ENCODE data around the gene ZNF708.
"Not testable (repeated sequence)": the region's sequence is repeated elsewhere in the genome, so short reads cannot be mapped to it uniquely, and the experiment has no call there.

ZNF708 gene

GRCh38 chr19:21328885-21329605, at the start of gene ZNF708:
TSS of gene ZNF708 (minus strand) at chr19:21329410. CDS start at chr19:21329212, 198 bp downstream.
- peak; percentile 62 to 85 for DNase-seq (ENCODE audit: extremely low read depth in 1 of 2, low read depth in 1 of 2)

- no peak for DNase-seq (ENCODE audit: extremely low read depth in 1 of 2, low read depth in 1 of 2)
These were observed 33.1 kb upstream of the ZNF708 start for GRCh38 chr19:21362291-21362690.

GRCh38 chr19:21358768-21359451, 29.7 kb upstream of the ZNF708 start, which contains the start of gene ZNF738:
TSS of gene ZNF738 (plus strand) at chr19:21359000. CDS start at chr19:21359141, 141 bp downstream.
- peak; percentile 65 to 83 for DNase-seq (ENCODE audit: extremely low read depth in 1 of 2, low read depth in 1 of 2)

GRCh38 chr19:21352830-21353229, 23.6 kb upstream of the ZNF708 start:
- no peak for DNase-seq (ENCODE audit: extremely low read depth in 1 of 2, low read depth in 1 of 2)

- DNase-seq (ENCODE audit: extremely low read depth in 1 of 2, low read depth in 1 of 2) = not testable (repeated sequence)
These were observed 15.6 kb upstream of the ZNF708 start for GRCh38 chr19:21344841-21345240.

- DNase-seq (ENCODE audit: extremely low read depth in 1 of 2, low read depth in 1 of 2) = no peak
These were observed 6.5 kb upstream of the ZNF708 start for GRCh38 chr19:21335721-21336120.

- DNase-seq (ENCODE audit: extremely low read depth in 1 of 2, low read depth in 1 of 2) = no peak
These were observed 804 bp downstream of the ZNF708 start for GRCh38 chr19:21328406-21328805.

- DNase-seq (ENCODE audit: extremely low read depth in 1 of 2, low read depth in 1 of 2) = no peak
These were observed 3.0 kb downstream of the ZNF708 start for GRCh38 chr19:21326169-21326568.

- DNase-seq (ENCODE audit: extremely low read depth in 1 of 2, low read depth in 1 of 2) = no peak
These were observed 6.2 kb downstream of the ZNF708 start for GRCh38 chr19:21323000-21323399.

GRCh38 chr19:21322528-21322927, 6.7 kb downstream of the ZNF708 start:
- DNase-seq (ENCODE audit: extremely low read depth in 1 of 2, low read depth in 1 of 2) = no peak

- no peak for DNase-seq (ENCODE audit: extremely low read depth in 1 of 2, low read depth in 1 of 2)
These were observed 7.2 kb downstream of the ZNF708 start for GRCh38 chr19:21321996-21322395.

GRCh38 chr19:21321134-21321533, 8.1 kb downstream of the ZNF708 start:
- DNase-seq (ENCODE audit: extremely low read depth in 1 of 2, low read depth in 1 of 2) = peak in 1 of 2 donors; percentile 6

- no peak for DNase-seq (ENCODE audit: extremely low read depth in 1 of 2, low read depth in 1 of 2)
These were observed 11.4 kb downstream of the ZNF708 start for GRCh38 chr19:21317821-21318220.

GRCh38 chr19:21314676-21315075, 14.5 kb downstream of the ZNF708 start:
- DNase-seq (ENCODE audit: extremely low read depth in 1 of 2, low read depth in 1 of 2) = no peak

GRCh38 chr19:21312807-21313206, 16.4 kb downstream of the ZNF708 start:
- DNase-seq (ENCODE audit: extremely low read depth in 1 of 2, low read depth in 1 of 2) = not testable (repeated sequence)

- no peak for DNase-seq (ENCODE audit: extremely low read depth in 1 of 2, low read depth in 1 of 2)
These were observed 20.4 kb downstream of the ZNF708 start for GRCh38 chr19:21308773-21309172.

GRCh38 chr19:21306881-21307479, 22.2 kb downstream of the ZNF708 start:
- not testable (repeated sequence) for DNase-seq (ENCODE audit: extremely low read depth in 1 of 2, low read depth in 1 of 2)

GRCh38 chr19:21293768-21294167, 35.4 kb downstream of the ZNF708 start:
- DNase-seq (ENCODE audit: extremely low read depth in 1 of 2, low read depth in 1 of 2) = not testable (repeated sequence)

- DNase-seq (ENCODE audit: extremely low read depth in 1 of 2, low read depth in 1 of 2) = no peak
These were observed 59.4 kb downstream of the ZNF708 start for GRCh38 chr19:21269813-21270212.

GRCh38 chr19:21264891-21265290, 64.3 kb downstream of the ZNF708 start:
- DNase-seq (ENCODE audit: extremely low read depth in 1 of 2, low read depth in 1 of 2) = no peak

- no peak for DNase-seq (ENCODE audit: extremely low read depth in 1 of 2, low read depth in 1 of 2)
These were observed 64.8 kb downstream of the ZNF708 start for GRCh38 chr19:21264416-21264815.
